MM.1S (cell line): ENCODE measurements around the gene TNRC18.
"Not testable (repeated sequence)": the region's sequence is repeated elsewhere in the genome, so short reads cannot be mapped to it uniquely, and the experiment has no call there.

ENCODE experiments used
- DNase-seq: peaks from one replicate; pipeline ENCODE4 v3.0.0-alpha.2; 2015
- H2AFZ ChIP-seq: fragments of 300-600 bp; sonication (generic); 2 replicates; pipeline ENCODE4 v1.6.0; 2016; ENCODE audit warnings: antibody characterized with exemption, low read length
- H3F3A ChIP-seq: fragments of 300-600 bp; sonication (generic); 2 replicates; pipeline ENCODE4 v1.6.1; 2016; ENCODE audit warnings: mild to moderate bottlenecking, antibody characterized with exemption, low read length, moderate library complexity, mixed read lengths; ENCODE audit not compliant: insufficient read depth
- H3K27ac ChIP-seq: fragments of 300-600 bp; sonication (generic); 2 replicates; pipeline ENCODE4 v1.5.1; 2016; ENCODE audit warnings: mild to moderate bottlenecking, low read length
- H3K27me3 ChIP-seq: fragments of 300-600 bp; sonication (generic); replicated peaks from 2 replicates; pipeline ENCODE4 v1.6.0; 2016; ENCODE audit warnings: low read length; ENCODE audit not compliant: insufficient read depth
- H3K36me3 ChIP-seq: fragments of 300-600 bp; sonication (generic); replicated peaks from 2 replicates; pipeline ENCODE4 v1.6.1; 2016; ENCODE audit warnings: mild to moderate bottlenecking, low read length, mixed read lengths; ENCODE audit not compliant: insufficient read depth
- H3K4me1 ChIP-seq: fragments of 300-600 bp; sonication (generic); 2 replicates; pipeline ENCODE4 v1.6.1; 2016; ENCODE audit warnings: low read length, mixed read lengths
- H3K4me2 ChIP-seq: fragments of 300-600 bp; sonication (generic); 2 replicates; pipeline ENCODE4 v1.6.0; 2016; ENCODE audit warnings: low read depth, low read length
- H3K4me3 ChIP-seq: fragments of 300-600 bp; sonication (generic); 2 replicates; pipeline ENCODE4 v1.5.1; 2016; ENCODE audit warnings: low read length, mixed read lengths
- H3K79me2 ChIP-seq: fragments of 300-600 bp; sonication (generic); 2 replicates; pipeline ENCODE4 v1.6.1; 2016; ENCODE audit warnings: mixed run types, low read length, mixed read lengths
- H3K9ac ChIP-seq: fragments of 300-600 bp; sonication (generic); 2 replicates; pipeline ENCODE4 v1.6.1; 2016; ENCODE audit warnings: low read length, mixed read lengths
- H3K9me2 ChIP-seq: fragments of 300-600 bp; sonication (generic); replicated peaks from 2 replicates; pipeline ENCODE4 v1.6.1; 2016; ENCODE audit warnings: mild to moderate bottlenecking, low read length, mixed read lengths; ENCODE audit not compliant: insufficient read depth
- H3K9me3 ChIP-seq: fragments of 300-600 bp; sonication (generic); replicated peaks from 2 replicates; pipeline ENCODE4 v1.6.1; 2016; ENCODE audit warnings: mild to moderate bottlenecking, low read length, mixed read lengths; ENCODE audit not compliant: insufficient read depth
- H4K20me1 ChIP-seq: fragments of 300-600 bp; sonication (generic); 2 replicates; pipeline ENCODE4 v1.6.1; 2016; ENCODE audit warnings: mild to moderate bottlenecking, low read length, moderate library complexity, mixed read lengths; ENCODE audit not compliant: insufficient read depth
- EZH2 ChIP-seq: fragments of 300-600 bp; sonication (generic); optimal IDR thresholded peaks from 2 replicates; pipeline ENCODE3; 2017; ENCODE audit warnings: low read depth, mild to moderate bottlenecking, antibody characterized with exemption, low read length, mixed read lengths
- EZH2phosphoT487 ChIP-seq: fragments of 300-600 bp; sonication (generic); IDR thresholded peaks from 2 replicates; pipeline ENCODE4 v1.6.1; 2018; ENCODE audit warnings: antibody characterized with exemption, low read length
- TF ChIP-seq, protein P1 (sequence below): fragments of 300-600 bp; sonication (generic); IDR thresholded peaks from 2 replicates; pipeline ENCODE4 v1.5.1; 2016; ENCODE audit warnings: antibody characterized with exemption, low read length, mixed read lengths

Gene TNRC18

GRCh38 chr7:5266191-5267028 lies 157.2 kb downstream of the TNRC18 start:
- Histone ChIP-seq H3K4me3 (no peak overlapping the region), H3K9me3 (no peaks in the 10 kb centered on the region), H3K9me2 (no peaks in the 10 kb centered on the region), H3K79me2 (no peaks in the 10 kb centered on the region), H3K27ac (no peak overlapping the region), H3F3A (no peaks in the 10 kb centered on the region), H3K9ac (no peak overlapping the region), H3K36me3 (no peaks in the 10 kb centered on the region), H2AFZ (no peak overlapping the region), H3K27me3 (peaks cover 19% of the 10 kb centered on the region; the same call in 1 of the 2 replicates), H3K4me1 (no peaks in the 10 kb centered on the region), H4K20me1 (no peaks in the 10 kb centered on the region), H3K4me2 (no peak overlapping the region)
- TF ChIP-seq EZH2: no peak
- DNase-seq: no peak

GRCh38 chr7:5265320-5266190 lies 158.1 kb downstream of the TNRC18 start:
- Histone ChIP-seq H2AFZ (no peak overlapping the region), H3K4me1 (no peaks in the 10 kb centered on the region), H3K36me3 (no peaks in the 10 kb centered on the region), H3K4me3 (no peak overlapping the region), H3F3A (no peaks in the 10 kb centered on the region), H3K9me3 (no peaks in the 10 kb centered on the region), H3K9me2 (no peaks in the 10 kb centered on the region), H3K79me2 (no peaks in the 10 kb centered on the region), H3K27me3 (peaks cover 13% of the 10 kb centered on the region; the same call in 1 of the 2 replicates), H4K20me1 (no peaks in the 10 kb centered on the region), H3K4me2 (no peak overlapping the region), H3K27ac (no peak overlapping the region), H3K9ac (no peak overlapping the region)
- TF ChIP-seq, protein P1, sequence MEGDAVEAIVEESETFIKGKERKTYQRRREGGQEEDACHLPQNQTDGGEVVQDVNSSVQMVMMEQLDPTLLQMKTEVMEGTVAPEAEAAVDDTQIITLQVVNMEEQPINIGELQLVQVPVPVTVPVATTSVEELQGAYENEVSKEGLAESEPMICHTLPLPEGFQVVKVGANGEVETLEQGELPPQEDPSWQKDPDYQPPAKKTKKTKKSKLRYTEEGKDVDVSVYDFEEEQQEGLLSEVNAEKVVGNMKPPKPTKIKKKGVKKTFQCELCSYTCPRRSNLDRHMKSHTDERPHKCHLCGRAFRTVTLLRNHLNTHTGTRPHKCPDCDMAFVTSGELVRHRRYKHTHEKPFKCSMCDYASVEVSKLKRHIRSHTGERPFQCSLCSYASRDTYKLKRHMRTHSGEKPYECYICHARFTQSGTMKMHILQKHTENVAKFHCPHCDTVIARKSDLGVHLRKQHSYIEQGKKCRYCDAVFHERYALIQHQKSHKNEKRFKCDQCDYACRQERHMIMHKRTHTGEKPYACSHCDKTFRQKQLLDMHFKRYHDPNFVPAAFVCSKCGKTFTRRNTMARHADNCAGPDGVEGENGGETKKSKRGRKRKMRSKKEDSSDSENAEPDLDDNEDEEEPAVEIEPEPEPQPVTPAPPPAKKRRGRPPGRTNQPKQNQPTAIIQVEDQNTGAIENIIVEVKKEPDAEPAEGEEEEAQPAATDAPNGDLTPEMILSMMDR: no peak
- TF ChIP-seq EZH2: no peak
- no peak for TF ChIP-seq EZH2phosphoT487
- DNase-seq: no peak

GRCh38 chr7:5263066-5263465 lies 160.6 kb downstream of the TNRC18 start:
- not testable (repeated sequence) for H3K4me1 ChIP-seq, H3F3A ChIP-seq, H2AFZ ChIP-seq, H3K36me3 ChIP-seq, H3K27ac ChIP-seq, H3K9me3 ChIP-seq, H3K79me2 ChIP-seq, H3K27me3 ChIP-seq, H3K4me2 ChIP-seq, H4K20me1 ChIP-seq, H3K9ac ChIP-seq, DNase-seq, H3K4me3 ChIP-seq, H3K9me2 ChIP-seq

DNA sequence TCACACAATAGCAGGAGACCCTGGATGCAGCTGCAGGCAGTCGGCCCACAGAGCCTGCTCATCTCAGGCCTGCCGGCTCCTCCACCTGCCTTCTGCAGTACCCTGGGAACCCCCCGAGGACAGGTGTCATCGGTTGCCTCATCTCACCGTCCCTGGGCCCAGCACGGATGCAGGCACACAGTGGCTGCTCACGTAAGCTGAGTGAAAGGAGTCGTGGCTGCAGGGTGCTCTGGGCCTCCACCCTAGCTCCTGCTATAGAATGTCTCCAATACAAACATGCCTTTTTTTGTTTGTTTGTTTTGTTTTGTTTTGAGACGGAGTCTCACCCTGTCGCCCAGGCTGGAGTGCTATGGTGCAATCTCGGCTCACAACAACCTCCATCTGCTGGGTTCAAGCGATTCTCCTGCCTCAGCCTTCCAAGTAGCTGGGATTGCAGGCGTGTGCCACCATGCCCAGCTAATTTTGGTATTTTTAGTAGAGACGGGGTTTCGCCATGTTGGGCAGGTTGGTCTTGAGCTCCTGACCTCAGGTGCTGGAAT lies 163.0 kb downstream of the TNRC18 start:
- H3K4me2 ChIP-seq, H3K4me1 ChIP-seq, H3K27ac ChIP-seq, H3K9me2 ChIP-seq, H3K9ac ChIP-seq, H2AFZ ChIP-seq, H3K36me3 ChIP-seq, H3K4me3 ChIP-seq, H4K20me1 ChIP-seq, H3F3A ChIP-seq, H3K9me3 ChIP-seq, H3K27me3 ChIP-seq, DNase-seq, H3K79me2 ChIP-seq: not testable (repeated sequence)
